GM18508 (cell line): ENCODE results near the gene PRKD2.
"Not testable (repeated sequence)": the region's sequence is repeated elsewhere in the genome, so short reads cannot be mapped to it uniquely, and the experiment has no call there.

ENCODE experiments used
- ATAC-seq: cut with Tn5 transposase; IDR thresholded peaks from one replicate; pipeline ENCODE4 v1.9.1; 2021; ENCODE audit warnings: moderate number of reproducible peaks; ENCODE audit not compliant: insufficient read depth, unreplicated experiment

The PRKD2 gene

GRCh38 chr19:46713781-46714443 is 3.0 kb downstream of the PRKD2 start:
- no peak for ATAC-seq

GRCh38 chr19:46712768-46713338 is 4.1 kb downstream of the PRKD2 start:
- ATAC-seq, result not testable (repeated sequence)

- ATAC-seq, result no peak
These were observed 6.2 kb downstream of the PRKD2 start for GRCh38 chr19:46710687-46711086.

GRCh38 chr19:46704379-46705076 is 12.4 kb downstream of the PRKD2 start:
- ATAC-seq, result no peak

- no peak for ATAC-seq
These were observed 16.2 kb downstream of the PRKD2 start for GRCh38 chr19:46700704-46701103.

- no peak for ATAC-seq
These were observed 18.3 kb downstream of the PRKD2 start for GRCh38 chr19:46698395-46699321.

GRCh38 chr19:46697204-46697960 is 19.5 kb downstream of the PRKD2 start:
- ATAC-seq, result no peak

GRCh38 chr19:46696866-46697203 is 20.1 kb downstream of the PRKD2 start:
- ATAC-seq, result no peak

GRCh38 chr19:46696052-46696451 is 20.9 kb downstream of the PRKD2 start:
- no peak for ATAC-seq

- no peak for ATAC-seq
These were observed 23.2 kb downstream of the PRKD2 start for GRCh38 chr19:46693760-46694159.

GRCh38 chr19:46692918-46693722 is 23.8 kb downstream of the PRKD2 start:
- ATAC-seq, result no peak

- no peak for ATAC-seq
These were observed 25.0 kb downstream of the PRKD2 start for GRCh38 chr19:46691948-46692347.

- ATAC-seq, result no peak
These were observed 25.8 kb downstream of the PRKD2 start for GRCh38 chr19:46691104-46691503.

- ATAC-seq, result no peak
These were observed 27.6 kb downstream of the PRKD2 start for GRCh38 chr19:46689358-46689757.

GRCh38 chr19:46687438-46688145 is 29.3 kb downstream of the PRKD2 start:
- no peak for ATAC-seq

- ATAC-seq, result no peak
These were observed 31.7 kb downstream of the PRKD2 start for GRCh38 chr19:46685189-46685588.

GRCh38 chr19:46678110-46678732 is 38.7 kb downstream of the PRKD2 start:
- ATAC-seq, result no peak
